Right atrium auricular region (tissue), 2 donors: ENCODE results near the gene SPATA31D4. TPM values are rescaled to one million over a fixed set of nuclear protein-coding genes. Genes with fewer than 3 reads are reported as not detected.
"Not testable (repeated sequence)": the region's sequence is repeated elsewhere in the genome, so short reads cannot be mapped to it uniquely, and the experiment has no call there.

Experiments
- DNase-seq: peaks from one replicate; pipeline ENCODE4 v3.0.0-alpha.2; 2019; ENCODE audit warnings: low spot score
- H3K27ac ChIP-seq, 2 donors: fragments of 200-600 bp; sonication (generic); 1 replicate in 1 of 2; 2 replicates in 1 of 2; pipeline ENCODE4 v1.5.1; 2016 to 2019
- H3K27me3 ChIP-seq, 2 donors: fragments of 200-600 bp; sonication (generic); one replicate each; pipeline versions ENCODE4 v1.5.1 to v1.6.0; 2017 to 2019
- H3K36me3 ChIP-seq: fragments of 200-600 bp; sonication (generic); one replicate; pipeline ENCODE4 v1.5.1; 2016
- H3K4me1 ChIP-seq, 2 donors: fragments of 200-600 bp; sonication (generic); one replicate each; pipeline versions ENCODE4 v1.5.1 to v1.6.0; 2017 to 2019
- H3K4me3 ChIP-seq, 2 donors: fragments of 200-600 bp; sonication (generic); 1 replicate in 1 of 2; 2 replicates in 1 of 2; pipeline ENCODE4 v1.5.1; 2017 to 2019; ENCODE audit warnings: mild to moderate bottlenecking in 1 of 2, moderate library complexity in 1 of 2
- H3K9me3 ChIP-seq, 2 donors: fragments of 200-600 bp; sonication (generic); one replicate each; pipeline ENCODE4 v1.5.1; 2019
- total RNA-seq, 2 donors: library from RNA; depleted of rRNA; stranded (reverse); fragments of >200 nt; gene quantifications; one replicate each; pipeline ENCODE4 v1.1.0, GENCODE V29; 2016
- TF ChIP-seq, protein P1 (sequence below), 2 donors: fragments of 200-600 bp; sonication (generic); IDR thresholded peaks; one replicate each; pipeline ENCODE4 v1.5.1; 2019; ENCODE audit warnings: antibody characterized with exemption in 2 of 2

Gene SPATA31D4
- total RNA-seq, 2 donors from 2014 or later: not detected

DNA sequence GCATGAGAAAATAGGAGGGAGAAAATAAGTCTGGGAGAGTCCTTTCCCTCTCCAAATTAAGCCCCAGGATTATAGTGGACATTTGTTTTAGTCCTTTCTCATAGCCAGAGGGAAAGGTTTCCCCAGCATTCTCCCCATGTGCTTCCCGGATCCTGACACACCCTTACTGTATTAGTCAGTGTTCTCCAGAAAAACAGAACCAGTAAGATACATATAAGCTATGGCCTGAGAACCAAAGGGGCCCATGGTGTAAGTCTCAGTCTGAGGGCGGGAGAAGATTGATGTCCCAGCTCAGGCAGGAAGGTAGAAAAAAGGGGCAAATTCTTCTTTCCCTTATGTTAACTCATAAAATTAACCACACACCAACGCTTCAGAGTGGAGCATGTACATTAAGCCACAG lies 25.6 kb upstream of the SPATA31D4 start:
- Histone ChIP-seq H3K9me3 (no peaks in the 10 kb centered on the region), H3K4me1 (no peaks in the 10 kb centered on the region), H3K27me3 (no peaks in the 10 kb centered on the region), H3K27ac (no peak overlapping the region), H3K4me3 (no peak overlapping the region), H3K36me3 (no peaks in the 10 kb centered on the region)
- no peak for DNase-seq
- TF ChIP-seq, protein P1, sequence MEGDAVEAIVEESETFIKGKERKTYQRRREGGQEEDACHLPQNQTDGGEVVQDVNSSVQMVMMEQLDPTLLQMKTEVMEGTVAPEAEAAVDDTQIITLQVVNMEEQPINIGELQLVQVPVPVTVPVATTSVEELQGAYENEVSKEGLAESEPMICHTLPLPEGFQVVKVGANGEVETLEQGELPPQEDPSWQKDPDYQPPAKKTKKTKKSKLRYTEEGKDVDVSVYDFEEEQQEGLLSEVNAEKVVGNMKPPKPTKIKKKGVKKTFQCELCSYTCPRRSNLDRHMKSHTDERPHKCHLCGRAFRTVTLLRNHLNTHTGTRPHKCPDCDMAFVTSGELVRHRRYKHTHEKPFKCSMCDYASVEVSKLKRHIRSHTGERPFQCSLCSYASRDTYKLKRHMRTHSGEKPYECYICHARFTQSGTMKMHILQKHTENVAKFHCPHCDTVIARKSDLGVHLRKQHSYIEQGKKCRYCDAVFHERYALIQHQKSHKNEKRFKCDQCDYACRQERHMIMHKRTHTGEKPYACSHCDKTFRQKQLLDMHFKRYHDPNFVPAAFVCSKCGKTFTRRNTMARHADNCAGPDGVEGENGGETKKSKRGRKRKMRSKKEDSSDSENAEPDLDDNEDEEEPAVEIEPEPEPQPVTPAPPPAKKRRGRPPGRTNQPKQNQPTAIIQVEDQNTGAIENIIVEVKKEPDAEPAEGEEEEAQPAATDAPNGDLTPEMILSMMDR (IDR thresholded peaks at IDR 0.05): no peak

DNA sequence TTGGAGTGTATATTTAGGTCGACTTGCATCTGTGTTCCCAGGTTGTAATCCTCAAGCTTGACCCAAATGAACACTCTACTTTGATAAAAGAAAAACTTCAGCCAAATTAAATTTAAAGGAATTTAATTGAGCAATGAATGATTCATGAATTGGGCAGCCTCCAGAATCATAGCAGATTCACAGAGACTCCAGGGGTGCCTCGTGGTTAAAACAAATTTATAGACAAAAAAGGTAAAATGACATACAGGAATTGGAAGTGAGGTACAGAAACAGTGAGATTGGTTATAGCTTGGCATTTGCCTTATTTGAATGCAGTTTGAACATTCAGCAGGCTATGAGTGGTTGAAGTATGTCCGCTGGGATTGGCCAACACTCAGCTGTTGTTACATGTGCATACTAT lies 21.6 kb upstream of the SPATA31D4 start:
- TF ChIP-seq, protein P1 (IDR thresholded peaks at IDR 0.05): no peak
- Histone ChIP-seq H3K27me3 (no peaks in the 10 kb centered on the region), H3K9me3 (no peaks in the 10 kb centered on the region), H3K4me1 (no peaks in the 10 kb centered on the region), H3K27ac (no peak overlapping the region), H3K36me3 (no peaks in the 10 kb centered on the region), H3K4me3 (no peak overlapping the region)
- no peak for DNase-seq

DNA sequence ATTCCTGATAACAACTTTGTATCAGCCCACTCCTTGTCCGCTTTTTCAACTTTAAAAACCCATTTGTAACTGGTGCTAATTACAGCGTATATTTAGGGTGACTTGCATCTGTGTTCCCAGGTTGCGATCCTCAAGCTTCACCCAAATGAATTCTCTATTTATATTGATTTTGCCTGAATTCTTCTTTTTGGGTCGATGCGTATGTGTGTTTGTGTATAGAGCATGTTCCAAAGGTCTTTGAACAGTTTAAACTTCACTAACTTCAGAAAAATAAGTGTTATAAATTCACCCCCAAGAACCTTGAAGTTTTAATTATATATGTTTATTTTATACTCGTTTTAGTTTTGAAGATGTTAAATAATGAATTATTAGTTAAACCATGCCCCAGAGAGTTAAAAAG lies 16.1 kb upstream of the SPATA31D4 start:
- no peaks in the 10 kb centered on the region for H3K27me3 ChIP-seq
- no peak overlapping the region for H3K4me3 ChIP-seq
- no peaks in the 10 kb centered on the region for H3K36me3 ChIP-seq
- H3K9me3 ChIP-seq: no peaks in the 10 kb centered on the region
- TF ChIP-seq, protein P1 (IDR thresholded peaks at IDR 0.05): no peak
- DNase-seq: no peak
- H3K4me1 ChIP-seq: no peaks in the 10 kb centered on the region
- no peak overlapping the region for H3K27ac ChIP-seq

DNA sequence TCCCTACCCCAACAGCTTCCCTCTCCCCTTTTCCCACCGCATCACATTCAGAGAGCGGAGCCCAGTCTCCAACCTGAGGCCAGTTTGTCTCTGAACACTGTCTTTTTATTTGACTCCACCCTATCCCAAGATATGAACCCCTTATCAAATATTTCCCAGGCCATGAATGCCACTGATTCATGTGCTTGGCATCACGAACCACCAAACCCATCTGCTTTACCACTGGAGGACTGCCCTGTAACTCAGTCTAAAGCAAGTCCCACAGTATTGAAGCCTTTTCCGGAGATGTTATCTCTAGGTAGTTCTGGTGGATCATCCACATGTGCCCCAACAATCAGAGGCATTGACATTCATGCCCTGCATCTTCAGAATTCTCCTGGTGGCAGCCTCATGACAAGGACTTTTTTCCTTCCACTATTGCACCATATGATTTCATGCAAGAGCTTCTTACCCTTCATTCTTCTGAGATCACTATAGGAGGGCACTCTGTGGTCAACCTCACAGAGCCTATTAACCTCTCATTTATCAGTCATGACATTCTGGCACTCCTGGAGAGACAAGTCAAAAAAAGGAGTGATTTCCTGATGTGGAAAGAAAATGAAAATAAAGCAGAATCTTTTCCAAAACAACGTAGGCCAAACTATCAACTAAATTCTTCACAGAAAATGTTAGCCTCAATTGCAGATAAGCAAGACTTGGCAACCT lies 12.3 kb upstream of the SPATA31D4 start:
- DNase-seq: no peak
- H3K27ac ChIP-seq: no peak overlapping the region
- H3K4me1 ChIP-seq: no peaks in the 10 kb centered on the region
- no peaks in the 10 kb centered on the region for H3K36me3 ChIP-seq
- H3K4me3 ChIP-seq: no peak overlapping the region
- TF ChIP-seq, protein P1 (IDR thresholded peaks at IDR 0.05): no peak
- no peaks in the 10 kb centered on the region for H3K27me3 ChIP-seq
- H3K9me3 ChIP-seq: no peaks in the 10 kb centered on the region

DNA sequence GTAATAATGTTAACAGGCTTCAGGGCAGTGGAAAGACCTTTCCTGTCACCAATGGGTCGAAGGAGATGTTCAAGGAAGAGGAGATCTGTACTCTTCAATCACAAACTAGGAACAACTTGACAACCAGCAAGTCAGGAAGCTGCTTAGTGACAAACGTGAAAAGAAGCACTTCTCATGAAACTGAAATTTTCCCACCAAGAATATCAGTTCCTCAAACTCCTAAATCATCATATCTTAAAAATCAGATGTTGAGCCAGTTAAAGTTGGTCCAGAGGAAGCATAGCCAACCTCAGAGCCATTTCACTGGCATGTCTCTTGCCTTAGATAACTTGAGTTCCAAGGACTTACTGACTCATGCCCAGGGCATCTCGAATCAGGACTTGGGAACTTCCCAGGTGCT lies 9.7 kb upstream of the SPATA31D4 start:
- H3K27ac ChIP-seq, H3K9me3 ChIP-seq, H3K4me3 ChIP-seq, H3K4me1 ChIP-seq, H3K36me3 ChIP-seq, DNase-seq, H3K27me3 ChIP-seq: not testable (repeated sequence)

DNA sequence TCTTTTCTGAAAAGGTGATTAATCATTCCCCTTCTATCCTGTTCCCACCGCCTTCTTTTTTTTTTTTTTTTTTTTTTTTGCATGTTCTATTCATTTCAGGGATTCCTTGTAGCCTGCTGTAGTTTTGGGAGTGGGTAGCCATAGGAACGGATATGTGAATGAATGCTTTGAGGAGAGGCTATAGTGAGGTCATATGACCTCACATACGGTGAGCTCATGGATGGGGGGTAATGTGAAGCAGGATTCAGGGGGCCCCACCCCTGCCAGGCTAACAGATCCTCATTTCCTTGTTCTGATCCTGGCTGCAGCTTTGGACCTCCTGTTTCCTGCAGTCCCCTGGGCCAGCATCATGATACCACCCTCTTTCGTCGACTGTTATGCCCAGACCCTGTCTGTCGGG lies 1.9 kb downstream of the SPATA31D4 start:
- not testable (repeated sequence) for DNase-seq, H3K9me3 ChIP-seq, H3K4me1 ChIP-seq, H3K4me3 ChIP-seq, H3K36me3 ChIP-seq, H3K27me3 ChIP-seq, H3K27ac ChIP-seq

DNA sequence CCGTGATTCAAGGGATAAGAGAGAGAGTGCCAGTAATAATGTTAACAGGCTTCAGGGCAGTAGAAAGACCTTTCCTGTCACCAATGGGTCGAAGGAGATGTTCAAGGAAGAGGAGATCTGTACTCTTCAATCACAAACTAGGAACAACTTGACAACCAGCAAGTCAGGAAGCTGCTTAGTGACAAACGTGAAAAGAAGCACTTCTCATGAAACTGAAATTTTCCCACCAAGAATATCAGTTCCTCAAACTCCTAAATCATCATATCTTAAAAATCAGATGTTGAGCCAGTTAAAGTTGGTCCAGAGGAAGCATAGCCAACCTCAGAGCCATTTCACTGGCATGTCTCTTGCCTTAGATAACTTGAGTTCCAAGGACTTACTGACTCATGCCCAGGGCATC lies 5.3 kb downstream of the SPATA31D4 start:
- not testable (repeated sequence) for H3K4me1 ChIP-seq, H3K27me3 ChIP-seq, H3K4me3 ChIP-seq, H3K36me3 ChIP-seq, H3K9me3 ChIP-seq, H3K27ac ChIP-seq, DNase-seq

DNA sequence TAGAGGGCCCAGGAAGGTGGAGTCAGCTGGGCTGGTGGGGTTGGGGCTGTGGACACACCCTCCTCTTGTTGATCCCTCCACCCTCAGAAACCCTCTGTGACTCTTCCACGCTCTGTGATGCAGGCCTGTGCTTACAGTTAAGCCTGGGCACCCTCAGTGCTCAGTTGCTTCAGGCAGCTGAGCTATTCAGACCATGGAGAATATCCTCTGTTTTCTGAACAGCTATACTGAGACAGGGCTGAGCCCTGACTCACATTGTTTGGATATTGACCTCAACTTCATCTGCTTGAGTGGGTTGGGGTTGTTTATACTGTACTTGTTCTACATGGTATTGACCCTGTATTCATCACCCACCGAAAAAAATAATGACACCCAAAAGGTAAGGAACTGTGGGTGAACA lies 15.2 kb downstream of the SPATA31D4 start, which contains the start of gene SPATA31D3:
SPATA31D3 (plus strand) TSS at position 108 of the 400 bp plus-strand sequence; CDS start at position 194, 86 bp downstream.
- not testable (repeated sequence) for H3K9me3 ChIP-seq, H3K4me1 ChIP-seq, H3K36me3 ChIP-seq, DNase-seq, H3K27me3 ChIP-seq, H3K4me3 ChIP-seq, H3K27ac ChIP-seq

DNA sequence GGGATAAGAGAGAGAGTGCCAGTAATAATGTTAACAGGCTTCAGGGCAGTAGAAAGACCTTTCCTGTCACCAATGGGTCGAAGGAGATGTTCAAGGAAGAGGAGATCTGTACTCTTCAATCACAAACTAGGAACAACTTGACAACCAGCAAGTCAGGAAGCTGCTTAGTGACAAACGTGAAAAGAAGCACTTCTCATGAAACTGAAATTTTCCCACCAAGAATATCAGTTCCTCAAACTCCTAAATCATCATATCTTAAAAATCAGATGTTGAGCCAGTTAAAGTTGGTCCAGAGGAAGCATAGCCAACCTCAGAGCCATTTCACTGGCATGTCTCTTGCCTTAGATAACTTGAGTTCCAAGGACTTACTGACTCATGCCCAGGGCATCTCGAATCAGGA lies 20.4 kb downstream of the SPATA31D4 start:
- not testable (repeated sequence) for H3K27me3 ChIP-seq, H3K4me1 ChIP-seq, DNase-seq

More for the DNA sequence above, 20.4 kb downstream of the SPATA31D4 start:
- H3K27ac ChIP-seq, H3K9me3 ChIP-seq, H3K4me3 ChIP-seq, H3K36me3 ChIP-seq: not testable (repeated sequence)
